Measurements from ENCODE around the gene CNGA3.

DNA sequence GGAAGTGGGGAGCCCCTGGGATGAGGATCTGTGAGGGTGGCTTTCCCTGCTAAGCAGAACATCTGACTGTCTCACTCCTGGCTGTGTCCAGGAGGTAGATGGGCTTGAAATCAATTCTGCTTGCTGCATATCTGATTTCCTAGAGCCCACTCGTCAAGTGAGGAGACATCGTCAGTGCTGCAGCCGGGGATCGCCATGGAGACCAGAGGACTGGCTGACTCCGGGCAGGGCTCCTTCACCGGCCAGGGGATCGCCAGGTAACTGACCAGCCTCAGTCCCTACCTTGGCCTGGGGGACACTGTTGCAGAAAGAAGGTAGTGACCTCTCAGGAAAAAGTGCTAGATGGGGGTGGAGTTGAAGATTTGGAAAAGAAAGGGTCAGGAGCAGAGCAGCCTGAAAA lies 31.3 kb downstream of the CNGA3 start:
- TF ChIP-seq YY2 (tag by site-specific recombination; IDR thresholded peaks at IDR 0.05) (no peak), YY1 (tag by site-specific recombination; IDR thresholded peaks at IDR 0.05) (no peak), ZNF548 (tag by site-specific recombination; IDR thresholded peaks at IDR 0.05) (no peak), KLF7 (tag by site-specific recombination; IDR thresholded peaks at IDR 0.05; ENCODE audit: borderline replicate concordance) (no peak), ZNF664 (tag by site-specific recombination; IDR thresholded peaks at IDR 0.05) (no peak)
- TF ChIP-seq, protein P1, sequence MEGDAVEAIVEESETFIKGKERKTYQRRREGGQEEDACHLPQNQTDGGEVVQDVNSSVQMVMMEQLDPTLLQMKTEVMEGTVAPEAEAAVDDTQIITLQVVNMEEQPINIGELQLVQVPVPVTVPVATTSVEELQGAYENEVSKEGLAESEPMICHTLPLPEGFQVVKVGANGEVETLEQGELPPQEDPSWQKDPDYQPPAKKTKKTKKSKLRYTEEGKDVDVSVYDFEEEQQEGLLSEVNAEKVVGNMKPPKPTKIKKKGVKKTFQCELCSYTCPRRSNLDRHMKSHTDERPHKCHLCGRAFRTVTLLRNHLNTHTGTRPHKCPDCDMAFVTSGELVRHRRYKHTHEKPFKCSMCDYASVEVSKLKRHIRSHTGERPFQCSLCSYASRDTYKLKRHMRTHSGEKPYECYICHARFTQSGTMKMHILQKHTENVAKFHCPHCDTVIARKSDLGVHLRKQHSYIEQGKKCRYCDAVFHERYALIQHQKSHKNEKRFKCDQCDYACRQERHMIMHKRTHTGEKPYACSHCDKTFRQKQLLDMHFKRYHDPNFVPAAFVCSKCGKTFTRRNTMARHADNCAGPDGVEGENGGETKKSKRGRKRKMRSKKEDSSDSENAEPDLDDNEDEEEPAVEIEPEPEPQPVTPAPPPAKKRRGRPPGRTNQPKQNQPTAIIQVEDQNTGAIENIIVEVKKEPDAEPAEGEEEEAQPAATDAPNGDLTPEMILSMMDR (tag by site-specific recombination; IDR thresholded peaks at IDR 0.05) = no peak
- TF ChIP-seq, protein P2, sequence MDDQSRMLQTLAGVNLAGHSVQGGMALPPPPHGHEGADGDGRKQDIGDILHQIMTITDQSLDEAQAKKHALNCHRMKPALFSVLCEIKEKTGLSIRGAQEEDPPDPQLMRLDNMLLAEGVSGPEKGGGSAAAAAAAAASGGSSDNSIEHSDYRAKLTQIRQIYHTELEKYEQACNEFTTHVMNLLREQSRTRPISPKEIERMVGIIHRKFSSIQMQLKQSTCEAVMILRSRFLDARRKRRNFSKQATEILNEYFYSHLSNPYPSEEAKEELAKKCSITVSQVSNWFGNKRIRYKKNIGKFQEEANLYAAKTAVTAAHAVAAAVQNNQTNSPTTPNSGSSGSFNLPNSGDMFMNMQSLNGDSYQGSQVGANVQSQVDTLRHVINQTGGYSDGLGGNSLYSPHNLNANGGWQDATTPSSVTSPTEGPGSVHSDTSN (CRISPR knock-in tag; IDR thresholded peaks at IDR 0.05) = no peak
